ENCODE measurements around the gene SORD. TPM values are rescaled to one million over a fixed set of nuclear protein-coding genes. Genes with fewer than 3 reads are reported as not detected.
"Not testable (repeated sequence)": the region's sequence is repeated elsewhere in the genome, so short reads cannot be mapped to it uniquely, and the experiment has no call there.

Gene SORD
- total RNA-seq, 3 donors from 2014 or later: 3.7 to 31.8 (median 12.9) TPM

- Histone ChIP-seq H3K4me3 (no peak overlapping the region), H3K27ac (no peak overlapping the region), H3K36me3 (no peaks in the 10 kb centered on the region), H3K4me1 (no peaks in the 10 kb centered on the region), H3K9me3 (no peaks in the 10 kb centered on the region), H3K27me3 (no peaks in the 10 kb centered on the region)
- intact Hi-C loops (cut with DNase I; ENCODE audit: low total_unique reads): no loop called here
- no peak for DNase-seq (ENCODE audit: low spot score in 2 of 2)
- no peak for TF ChIP-seq CTCF (IDR thresholded peaks at IDR 0.05)
- TF ChIP-seq POLR2AphosphoS5 (IDR thresholded peaks at IDR 0.05): no peak
- no peak for TF ChIP-seq POLR2A (IDR thresholded peaks at IDR 0.05)
These were observed 1.6 kb upstream of the SORD start for GRCh38 chr15:45021348-45021747.

GRCh38 chr15:45023659-45024225, 747 bp downstream of the SORD start:
- intact Hi-C loops (cut with DNase I; ENCODE audit: low total_unique reads): no loop called here
- Histone ChIP-seq H3K4me1 (no peaks in the 10 kb centered on the region), H3K9me3 (no peaks in the 10 kb centered on the region), H3K4me3 (peak overlapping the region; percentile 68 to 74 (median 73)), H3K27ac (peak overlapping the region; percentile 56 to 67), H3K36me3 (no peaks in the 10 kb centered on the region), H3K27me3 (no peaks in the 10 kb centered on the region)
- no peak for TF ChIP-seq CTCF (IDR thresholded peaks at IDR 0.05)
- TF ChIP-seq POLR2A (IDR thresholded peaks at IDR 0.05): no peak
- TF ChIP-seq POLR2AphosphoS5 (IDR thresholded peaks at IDR 0.05): no peak
- no peak for DNase-seq (ENCODE audit: low spot score in 2 of 2)

GRCh38 chr15:45024649-45025048, 1.7 kb downstream of the SORD start:
- H3K4me3 ChIP-seq; H3K27ac ChIP-seq; H3K9me3 ChIP-seq; H3K27me3 ChIP-seq; intact Hi-C loops (cut with DNase I; ENCODE audit: low total_unique reads); DNase-seq (ENCODE audit: low spot score in 2 of 2); H3K4me1 ChIP-seq; H3K36me3 ChIP-seq: not testable (repeated sequence)

GRCh38 chr15:45025627-45026026, 2.6 kb downstream of the SORD start:
- H3K4me3 ChIP-seq; H3K36me3 ChIP-seq; intact Hi-C loops (cut with DNase I; ENCODE audit: low total_unique reads): not testable (repeated sequence)

GRCh38 chr15:45026651-45027190, 3.7 kb downstream of the SORD start:
- no peak overlapping the region for H3K4me3 ChIP-seq
- no peak for DNase-seq (ENCODE audit: low spot score in 2 of 2)
- no peaks in the 10 kb centered on the region for H3K4me1 ChIP-seq
- no peaks in the 10 kb centered on the region for H3K27me3 ChIP-seq
- intact Hi-C loops (cut with DNase I; ENCODE audit: low total_unique reads): no loop called here
- H3K36me3 ChIP-seq: no peaks in the 10 kb centered on the region
- no peak for TF ChIP-seq POLR2A (IDR thresholded peaks at IDR 0.05)
- no peak for TF ChIP-seq CTCF (IDR thresholded peaks at IDR 0.05)
- TF ChIP-seq POLR2AphosphoS5 (IDR thresholded peaks at IDR 0.05): no peak
- H3K9me3 ChIP-seq: no peaks in the 10 kb centered on the region
- H3K27ac ChIP-seq: no peak overlapping the region

More at GRCh38 chr15:45025627-45026026, 2.6 kb downstream of the SORD start:
- H3K4me1 ChIP-seq; DNase-seq (ENCODE audit: low spot score in 2 of 2); H3K9me3 ChIP-seq; H3K27me3 ChIP-seq; H3K27ac ChIP-seq: not testable (repeated sequence)

- intact Hi-C loops (cut with DNase I; ENCODE audit: low total_unique reads): no loop called here
- Histone ChIP-seq H3K4me3 (no peak overlapping the region), H3K27ac (no peak overlapping the region)
These were observed 4.2 kb downstream of the SORD start for GRCh38 chr15:45027220-45027619.

More at GRCh38 chr15:45027220-45027619, 4.2 kb downstream of the SORD start:
- Histone ChIP-seq H3K36me3 (no peaks in the 10 kb centered on the region), H3K9me3 (no peaks in the 10 kb centered on the region), H3K27me3 (no peaks in the 10 kb centered on the region), H3K4me1 (no peaks in the 10 kb centered on the region)
- DNase-seq (ENCODE audit: low spot score in 2 of 2): no peak
- no peak for TF ChIP-seq CTCF (IDR thresholded peaks at IDR 0.05)
- TF ChIP-seq POLR2A (IDR thresholded peaks at IDR 0.05): no peak
- TF ChIP-seq POLR2AphosphoS5 (IDR thresholded peaks at IDR 0.05): no peak
